ENCODE measurements around the gene SMURF2. TPM values are rescaled to one million over a fixed set of nuclear protein-coding genes. Genes with fewer than 3 reads are reported as not detected.
A peak's percentile ranks its signal among the peaks of the same experiment; 100 is the strongest.

Gene SMURF2
- total RNA-seq, 1 donor from 2014 or later, result 42.3 TPM

GRCh38 chr17:64651889-64652288 is 10.2 kb downstream of the SMURF2 start:
- no peak for TF ChIP-seq CTCF (IDR thresholded peaks at IDR 0.05)
- H3K27me3 Mint-ChIP-seq (ENCODE audit: unreplicated experiment), result no peaks in the 10 kb centered on the region
- H3K27ac Mint-ChIP-seq (ENCODE audit: unreplicated experiment), result peak overlapping the region; percentile 96
- no peak overlapping the region for H3K4me3 Mint-ChIP-seq (ENCODE audit: unreplicated experiment)
- H3K9me3 Mint-ChIP-seq (ENCODE audit: unreplicated experiment), result no peaks in the 10 kb centered on the region
- DNase-seq (ENCODE audit: extremely low spot score, unreplicated experiment), result no peak
- peaks cover 62% of the 10 kb centered on the region for H3K4me1 Mint-ChIP-seq (ENCODE audit: unreplicated experiment)
- peaks cover 7% of the 10 kb centered on the region for H3K36me3 Mint-ChIP-seq (ENCODE audit: unreplicated experiment)

GRCh38 chr17:64648234-64648633 is 13.9 kb downstream of the SMURF2 start:
- no peak for TF ChIP-seq CTCF (IDR thresholded peaks at IDR 0.05)
- H3K27me3 Mint-ChIP-seq (ENCODE audit: unreplicated experiment), result no peaks in the 10 kb centered on the region
- no peak for DNase-seq (ENCODE audit: extremely low spot score, unreplicated experiment)
- no peak overlapping the region for H3K4me3 Mint-ChIP-seq (ENCODE audit: unreplicated experiment)
- H3K27ac Mint-ChIP-seq (ENCODE audit: unreplicated experiment), result peak overlapping the region; percentile 74
- peaks cover 48% of the 10 kb centered on the region for H3K4me1 Mint-ChIP-seq (ENCODE audit: unreplicated experiment)
- H3K36me3 Mint-ChIP-seq (ENCODE audit: unreplicated experiment), result peaks cover 5% of the 10 kb centered on the region
- H3K9me3 Mint-ChIP-seq (ENCODE audit: unreplicated experiment), result no peaks in the 10 kb centered on the region

GRCh38 chr17:64647817-64648216 is 14.3 kb downstream of the SMURF2 start:
- Mint-ChIP-seq H3K4me1 (ENCODE audit: unreplicated experiment) (peaks cover 44% of the 10 kb centered on the region), H3K36me3 (ENCODE audit: unreplicated experiment) (peaks cover 5% of the 10 kb centered on the region), H3K27me3 (ENCODE audit: unreplicated experiment) (no peaks in the 10 kb centered on the region), H3K27ac (ENCODE audit: unreplicated experiment) (peak overlapping the region; percentile 74), H3K4me3 (ENCODE audit: unreplicated experiment) (no peak overlapping the region), H3K9me3 (ENCODE audit: unreplicated experiment) (no peaks in the 10 kb centered on the region)
- TF ChIP-seq CTCF (IDR thresholded peaks at IDR 0.05), result no peak
- DNase-seq (ENCODE audit: extremely low spot score, unreplicated experiment), result no peak

GRCh38 chr17:64639516-64639915 is 22.6 kb downstream of the SMURF2 start:
- Mint-ChIP-seq H3K27me3 (ENCODE audit: unreplicated experiment) (no peaks in the 10 kb centered on the region), H3K4me1 (ENCODE audit: unreplicated experiment) (peaks cover 44% of the 10 kb centered on the region), H3K27ac (ENCODE audit: unreplicated experiment) (no peak overlapping the region)

GRCh38 chr17:64638552-64639203 is 23.4 kb downstream of the SMURF2 start:
- no peak overlapping the region for H3K4me3 Mint-ChIP-seq (ENCODE audit: unreplicated experiment)
- peaks cover 14% of the 10 kb centered on the region for H3K36me3 Mint-ChIP-seq (ENCODE audit: unreplicated experiment)
- DNase-seq (ENCODE audit: extremely low spot score, unreplicated experiment), result no peak
- no peaks in the 10 kb centered on the region for H3K9me3 Mint-ChIP-seq (ENCODE audit: unreplicated experiment)
- no peak for TF ChIP-seq CTCF (IDR thresholded peaks at IDR 0.05)
- peak overlapping the region; percentile 60 for H3K27ac Mint-ChIP-seq (ENCODE audit: unreplicated experiment)
- no peaks in the 10 kb centered on the region for H3K27me3 Mint-ChIP-seq (ENCODE audit: unreplicated experiment)
- H3K4me1 Mint-ChIP-seq (ENCODE audit: unreplicated experiment), result peaks cover 47% of the 10 kb centered on the region

More at GRCh38 chr17:64639516-64639915, 22.6 kb downstream of the SMURF2 start:
- H3K9me3 Mint-ChIP-seq (ENCODE audit: unreplicated experiment), result no peaks in the 10 kb centered on the region
- H3K36me3 Mint-ChIP-seq (ENCODE audit: unreplicated experiment), result peaks cover 14% of the 10 kb centered on the region
- TF ChIP-seq CTCF (IDR thresholded peaks at IDR 0.05), result no peak
- H3K4me3 Mint-ChIP-seq (ENCODE audit: unreplicated experiment), result no peak overlapping the region
- no peak for DNase-seq (ENCODE audit: extremely low spot score, unreplicated experiment)

Data from osteocyte (in vitro differentiated cells).